NCI-H524 (cell line): ENCODE results near the gene POLL.

Experiments used
- DNase-seq, 2 experiments: peaks; one replicate each; lab custom pipeline; 2025; lab: John Stamatoyannopoulos, UW

The POLL gene

DNA sequence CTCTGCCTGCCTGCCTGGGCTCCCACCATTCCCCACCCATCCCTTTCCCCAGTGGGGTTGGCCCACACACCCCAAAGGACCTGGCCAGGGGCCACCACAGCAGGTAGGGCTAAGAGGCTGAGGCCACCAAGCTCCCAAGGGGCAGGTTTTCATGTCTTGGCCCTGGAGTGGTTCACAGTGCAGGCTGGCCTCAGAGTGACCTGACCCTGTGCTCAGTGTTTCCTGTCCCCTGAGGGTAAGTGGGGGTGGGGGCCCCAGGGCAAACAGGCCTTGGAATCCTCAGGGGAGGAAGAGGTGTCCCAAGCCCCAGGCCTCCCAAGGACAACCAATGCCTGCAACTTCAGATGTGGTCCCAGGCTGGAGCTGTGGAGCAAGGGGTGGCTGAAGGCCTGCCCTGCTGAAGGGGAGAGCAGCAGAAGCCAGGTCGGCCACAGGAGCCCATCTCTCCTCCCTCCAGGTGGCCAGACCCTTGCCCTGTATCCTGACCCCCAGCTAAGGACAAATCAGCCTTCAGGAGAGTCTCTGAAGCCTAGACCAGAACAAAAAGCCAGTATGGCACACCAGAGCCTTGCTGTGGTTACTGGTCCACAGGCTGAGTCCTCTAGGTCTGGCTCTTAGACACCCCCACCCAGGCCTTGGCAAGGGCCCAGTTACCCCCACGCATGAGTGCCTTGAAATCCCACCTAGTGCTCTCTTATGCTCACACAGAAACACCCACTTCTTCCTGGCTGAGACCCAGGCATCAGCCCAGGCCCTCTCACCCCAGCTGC, 27.6 kb downstream of the POLL start:
- DNase-seq: no peak

DNA sequence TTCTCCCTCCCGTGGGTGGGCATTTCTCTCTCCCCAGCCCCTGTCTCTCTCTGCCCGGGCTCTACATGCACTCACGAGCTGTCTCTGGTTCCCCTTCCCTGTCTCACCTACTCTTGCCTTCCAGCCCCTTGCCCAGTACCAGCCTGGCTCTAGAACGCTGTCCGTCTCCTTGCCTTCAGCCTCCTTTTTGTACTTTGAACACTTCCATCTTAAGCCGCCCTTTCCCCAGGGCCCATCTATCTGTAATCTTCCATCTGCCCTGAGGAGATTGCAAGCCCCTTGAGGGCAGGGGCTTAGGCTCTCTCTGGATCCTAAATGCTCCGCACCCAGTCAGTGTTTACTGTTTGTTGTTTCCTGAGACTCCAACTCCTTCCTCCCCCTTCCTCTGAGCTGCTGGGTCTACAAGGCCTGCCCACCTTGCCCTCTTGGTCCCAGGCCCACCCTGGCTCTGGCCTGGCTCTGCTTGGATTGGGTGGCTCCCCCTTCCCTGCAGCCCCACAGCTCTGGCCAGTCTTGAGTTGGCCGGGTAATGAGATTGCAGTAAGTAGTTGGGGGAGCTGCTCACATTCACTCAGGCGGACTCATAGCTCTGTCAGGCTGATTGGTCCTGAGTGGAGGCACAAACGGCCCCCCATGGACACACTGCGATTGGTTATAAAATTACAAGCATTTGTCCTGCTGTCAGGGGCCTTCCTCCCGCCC, 28.3 kb downstream of the POLL start:
- no peak for DNase-seq

DNA sequence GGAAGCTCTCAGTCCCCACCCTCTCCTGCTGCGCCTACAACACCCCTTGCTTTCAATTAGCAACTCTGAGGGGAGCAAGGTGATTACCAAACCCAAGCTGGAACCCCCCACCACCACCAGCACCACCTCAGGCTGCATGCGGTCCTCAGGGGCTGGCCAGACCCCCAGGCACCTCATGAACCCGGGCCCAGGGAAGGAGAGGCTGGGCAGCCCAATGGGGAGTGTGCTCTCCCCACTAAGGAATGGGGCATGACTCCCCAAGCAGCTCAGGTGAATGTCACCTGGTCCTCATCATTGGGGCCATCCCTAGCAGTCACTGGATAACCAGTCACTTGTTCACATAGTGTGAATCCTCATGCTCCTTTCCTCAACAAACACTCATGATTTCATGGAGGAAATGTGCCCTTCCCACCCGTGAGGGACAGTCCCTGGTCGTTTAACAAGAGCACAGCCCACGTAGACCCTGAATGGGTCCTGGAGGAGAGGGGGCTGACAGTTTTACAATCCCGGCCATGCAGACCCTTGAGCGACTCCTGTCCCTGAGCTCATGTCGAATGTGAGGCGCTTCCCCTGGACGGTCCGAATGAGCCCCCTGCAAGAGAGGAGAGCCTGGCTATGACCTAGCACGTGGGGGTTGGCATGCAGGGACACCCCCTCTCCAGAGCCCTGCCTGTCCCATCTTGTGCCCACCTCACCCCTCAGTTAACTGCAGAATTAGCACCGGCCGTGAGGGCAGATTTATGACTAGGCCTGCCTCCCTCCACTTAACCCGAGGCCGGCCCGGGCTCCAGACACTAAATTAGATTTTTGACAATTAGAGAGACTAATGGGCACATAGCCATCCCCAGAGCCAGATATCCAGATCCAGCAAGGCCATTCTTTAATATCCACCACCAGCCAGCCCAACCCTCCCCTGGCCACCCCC, 29.1 kb downstream of the POLL start:
- no peak for DNase-seq

DNA sequence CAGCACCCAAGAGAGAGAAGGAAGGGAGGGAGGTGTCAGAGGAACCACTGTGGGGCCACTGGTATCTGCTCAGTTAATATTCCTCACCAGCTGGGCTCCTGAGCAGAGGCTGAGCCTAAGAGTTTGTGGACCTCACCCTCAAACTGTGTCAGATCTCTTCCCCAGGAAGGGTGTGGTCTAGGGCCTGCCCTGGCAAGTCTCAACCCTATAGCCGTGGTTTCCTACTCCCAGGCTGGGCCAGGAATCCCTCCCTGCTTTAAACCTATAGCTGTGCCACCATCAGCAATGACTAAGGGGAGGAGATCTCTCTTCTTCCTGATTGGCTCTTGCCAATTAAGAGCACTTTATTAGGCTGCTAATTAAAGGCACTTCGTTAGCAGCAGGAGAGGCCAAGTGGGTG, 29.9 kb downstream of the POLL start:
- no peak for DNase-seq

DNA sequence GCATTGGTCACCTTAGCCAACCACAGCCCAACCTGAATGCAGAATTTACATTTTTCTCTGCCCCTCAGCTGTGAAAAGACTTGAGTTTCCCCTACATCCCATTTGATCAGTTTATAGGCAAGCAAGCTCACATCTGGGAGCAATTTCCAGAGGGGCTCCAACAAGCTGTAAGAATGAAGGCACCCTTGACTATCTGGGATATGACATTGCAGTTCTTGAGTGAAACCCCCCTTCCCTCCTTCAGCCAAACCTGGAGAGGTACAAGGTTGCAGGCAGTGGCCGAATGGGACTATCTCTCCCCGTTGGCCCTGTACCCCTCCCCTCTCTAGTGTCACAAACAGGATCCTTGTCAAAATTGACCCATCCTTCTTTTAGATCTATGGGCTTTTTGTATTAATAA, 30.5 kb downstream of the POLL start:
- no peak for DNase-seq

DNA sequence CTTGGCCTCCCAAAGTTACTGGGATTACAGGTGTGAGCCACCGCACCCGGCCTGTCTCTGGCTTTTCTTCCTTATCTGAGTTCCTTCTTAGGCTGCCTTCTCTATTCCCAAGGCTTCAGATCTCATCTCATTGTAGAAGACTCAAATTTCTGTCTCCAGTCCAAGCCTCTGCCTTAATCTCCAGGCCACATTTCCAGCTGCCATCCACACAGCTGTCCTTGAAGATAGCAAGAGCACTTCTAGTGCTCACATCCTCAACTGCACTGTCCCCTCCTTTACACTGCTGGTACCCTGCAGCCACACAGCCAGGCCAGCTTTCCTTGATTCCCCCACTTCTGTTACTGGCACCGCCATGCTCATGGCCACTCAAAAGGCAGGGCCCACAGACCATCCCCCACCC, 35.6 kb downstream of the POLL start:
- DNase-seq: no peak

DNA sequence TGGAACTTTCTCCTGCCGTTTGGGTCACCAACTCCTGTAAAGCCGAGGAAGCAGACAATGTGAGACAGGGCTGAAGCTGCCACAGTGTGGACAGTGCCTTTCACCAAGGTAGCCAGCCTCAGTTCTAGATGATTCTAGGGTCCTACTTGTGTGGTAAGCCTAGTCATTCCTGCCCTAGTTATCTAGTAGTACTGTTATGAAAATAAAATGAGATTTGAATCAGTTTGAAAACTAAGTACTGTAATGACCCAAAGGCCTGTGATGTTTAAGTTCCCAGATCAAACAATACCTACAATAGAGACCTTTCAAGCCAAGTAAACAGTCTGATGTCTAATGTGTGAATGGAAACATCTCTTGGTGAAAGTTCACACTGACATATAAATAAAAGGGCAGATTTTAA, 37.1 kb downstream of the POLL start:
- no peak for DNase-seq

DNA sequence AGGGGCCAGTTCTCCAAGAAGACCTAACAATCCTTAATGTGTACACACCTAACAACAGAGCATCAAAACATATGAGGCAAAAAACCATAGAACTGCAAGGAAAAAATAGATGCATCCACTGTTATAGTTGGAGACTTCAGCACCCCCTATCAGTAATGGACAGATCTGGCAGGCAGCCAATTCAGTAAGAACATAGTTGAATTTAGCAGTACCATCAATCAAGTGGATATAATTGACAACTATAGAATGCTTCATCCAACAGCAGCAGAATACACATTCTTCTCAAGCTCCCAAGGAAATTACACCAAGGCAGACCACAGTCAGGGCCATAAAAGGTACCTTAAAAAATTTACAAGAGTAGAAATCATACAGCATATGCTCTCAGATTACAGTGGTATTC, 42.2 kb downstream of the POLL start:
- DNase-seq: no peak

DNA sequence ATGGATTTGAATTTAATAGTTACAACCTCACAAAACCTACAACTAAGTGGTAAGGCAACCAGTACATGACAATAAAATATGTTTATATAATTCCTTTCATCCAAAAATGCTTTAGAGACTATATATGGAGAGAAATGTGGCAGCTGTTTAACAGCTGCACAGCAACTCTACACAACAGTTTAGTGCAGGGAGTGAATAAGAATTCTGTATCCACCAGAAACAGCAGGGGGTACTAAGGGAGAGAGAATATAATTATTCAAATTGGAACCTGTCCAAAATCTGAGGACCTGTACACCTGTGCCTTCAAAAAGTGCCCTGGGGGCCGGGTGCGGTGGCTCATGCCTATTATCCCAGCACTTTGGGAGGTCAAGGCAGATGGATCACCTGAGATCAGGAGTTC, 49.6 kb downstream of the POLL start:
- peak; percentile 0 to 6 for DNase-seq

DNA sequence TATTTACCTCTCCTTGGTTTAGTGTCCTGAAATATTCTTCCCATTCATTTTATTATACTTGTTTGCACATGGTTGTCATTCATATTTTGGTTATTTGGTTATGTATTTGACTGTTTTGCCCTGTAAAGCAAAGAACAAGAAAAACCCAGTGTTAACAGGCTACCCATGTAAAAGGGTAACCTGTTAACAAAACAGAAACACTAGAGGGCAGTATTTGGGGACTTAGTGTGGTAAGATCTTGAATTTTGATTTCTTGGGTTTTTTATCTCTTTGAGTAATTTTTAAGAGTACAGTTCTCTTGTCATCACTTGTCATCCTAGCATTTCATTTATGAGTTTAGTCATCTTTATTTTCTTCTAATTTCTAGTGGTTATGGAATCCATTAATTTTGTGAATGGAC, 51.3 kb downstream of the POLL start:
- peak in 1 of 2 experiments; percentile 12 for DNase-seq

DNA sequence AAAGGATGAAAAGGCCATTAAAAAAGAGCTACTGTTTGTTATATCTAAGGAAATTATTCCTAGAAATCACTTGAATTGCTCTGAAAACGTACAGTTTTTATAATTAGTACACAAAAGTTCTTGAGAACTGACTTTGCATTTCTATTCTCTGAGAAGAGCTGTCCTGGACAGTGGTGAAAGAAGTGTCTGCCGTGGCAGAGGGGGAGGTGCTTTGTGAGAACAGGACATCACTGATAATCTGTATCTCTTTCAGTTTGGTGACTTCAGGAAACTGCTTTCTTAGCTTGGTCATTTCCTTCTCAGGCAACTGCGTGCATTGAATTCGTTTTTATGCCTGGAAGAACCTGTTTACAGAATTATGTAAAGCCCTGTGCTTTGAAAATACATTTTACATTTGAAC, 52.1 kb downstream of the POLL start:
- no peak for DNase-seq

DNA sequence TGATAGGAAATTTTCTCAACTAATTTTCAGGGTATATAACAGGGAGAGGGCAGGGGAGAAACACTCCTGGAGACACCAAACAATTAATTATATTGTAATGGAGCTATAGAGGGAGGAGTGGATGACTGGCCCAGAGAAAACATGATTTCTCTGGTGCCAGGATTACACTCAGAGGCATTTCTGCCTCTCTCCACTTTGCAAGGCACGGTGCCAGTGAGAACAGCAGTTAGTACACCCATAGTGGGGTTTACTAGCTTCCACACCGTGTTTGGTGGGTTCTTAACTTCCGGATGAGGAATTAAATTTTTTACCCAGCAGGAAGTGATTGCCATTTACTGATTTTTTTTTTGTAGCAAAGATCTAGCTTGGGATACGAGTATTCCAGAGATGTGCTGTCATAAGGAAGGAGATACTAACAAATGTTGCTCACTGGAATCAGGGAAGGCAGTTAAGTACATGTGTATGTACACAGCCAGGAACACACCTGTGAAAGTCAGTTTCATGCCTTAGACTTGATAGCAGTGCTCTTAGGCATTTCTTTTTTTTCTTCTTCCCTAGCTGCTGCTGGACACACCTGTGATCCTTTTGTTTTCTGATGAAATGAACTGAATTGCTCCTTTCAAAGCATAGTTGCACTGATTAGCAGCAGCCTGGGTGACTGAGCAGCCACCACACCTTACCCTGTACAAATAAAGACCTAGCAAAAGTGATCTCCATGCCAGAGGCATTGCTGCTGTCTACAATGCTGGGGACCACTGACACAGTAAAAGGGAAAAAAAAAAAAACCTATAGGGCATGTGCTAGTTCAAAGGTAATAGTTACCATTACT, 58.1 kb downstream of the POLL start:
- DNase-seq: no peak

DNA sequence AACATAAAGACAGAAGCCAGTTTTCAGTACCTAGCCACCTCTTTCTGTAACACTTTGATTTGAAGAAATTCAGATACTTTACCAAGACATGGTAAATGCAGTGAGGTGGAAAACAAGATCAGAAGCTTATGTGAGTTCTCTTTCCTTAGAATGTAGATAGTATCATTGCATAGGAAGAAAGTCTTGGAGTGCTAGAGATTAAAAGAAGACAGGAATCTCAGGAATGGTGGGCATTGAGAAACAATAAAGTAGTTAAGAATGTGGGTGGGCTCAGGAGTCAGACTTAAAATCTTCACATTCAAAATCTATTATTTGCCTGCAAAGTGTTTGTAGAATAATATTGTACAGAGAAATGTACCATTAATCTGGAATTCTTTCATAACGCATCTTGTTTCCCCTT, 58.9 kb downstream of the POLL start:
- DNase-seq: no peak
